Kidney epithelial cell (primary cell): ENCODE results near the gene NOL4L. TPM values are rescaled to one million over a fixed set of nuclear protein-coding genes. Genes with fewer than 3 reads are reported as not detected.

Source experiments
- DNase-seq: peaks from one replicate; pipeline ENCODE4 v3.0.0-alpha.2; 2010; ENCODE audit warnings: low read depth
- H3K27me3 ChIP-seq: 2 replicates; pipeline ENCODE4 v1.6.0; 2011; ENCODE audit warnings: low read length; ENCODE audit not compliant: control insufficient read depth, insufficient read depth
- H3K36me3 ChIP-seq: 2 replicates; pipeline ENCODE4 v1.5.1; 2011; ENCODE audit warnings: low read length; ENCODE audit not compliant: control insufficient read depth, insufficient read depth
- H3K4me3 ChIP-seq: 2 replicates; pipeline ENCODE4 v1.5.1; 2011; ENCODE audit warnings: low read depth, mild to moderate bottlenecking, control low read depth, low read length
- total RNA-seq: library from RNA; depleted of rRNA; stranded (reverse); fragments of >200 nt; gene quantifications from 2 replicates; pipeline ENCODE4 v1.2.3, GENCODE V29; 2015
- TF ChIP-seq, protein P1 (sequence below): IDR thresholded peaks from 2 replicates; pipeline ENCODE4 v1.5.1; 2011; ENCODE audit warnings: mild to moderate bottlenecking, moderate library complexity, low read length, control low read depth, inconsistent platforms; ENCODE audit not compliant: insufficient read depth, poor library complexity, severe bottlenecking

The NOL4L gene
- total RNA-seq, 1 donor from 2014 or later: 31.4 TPM

DNA sequence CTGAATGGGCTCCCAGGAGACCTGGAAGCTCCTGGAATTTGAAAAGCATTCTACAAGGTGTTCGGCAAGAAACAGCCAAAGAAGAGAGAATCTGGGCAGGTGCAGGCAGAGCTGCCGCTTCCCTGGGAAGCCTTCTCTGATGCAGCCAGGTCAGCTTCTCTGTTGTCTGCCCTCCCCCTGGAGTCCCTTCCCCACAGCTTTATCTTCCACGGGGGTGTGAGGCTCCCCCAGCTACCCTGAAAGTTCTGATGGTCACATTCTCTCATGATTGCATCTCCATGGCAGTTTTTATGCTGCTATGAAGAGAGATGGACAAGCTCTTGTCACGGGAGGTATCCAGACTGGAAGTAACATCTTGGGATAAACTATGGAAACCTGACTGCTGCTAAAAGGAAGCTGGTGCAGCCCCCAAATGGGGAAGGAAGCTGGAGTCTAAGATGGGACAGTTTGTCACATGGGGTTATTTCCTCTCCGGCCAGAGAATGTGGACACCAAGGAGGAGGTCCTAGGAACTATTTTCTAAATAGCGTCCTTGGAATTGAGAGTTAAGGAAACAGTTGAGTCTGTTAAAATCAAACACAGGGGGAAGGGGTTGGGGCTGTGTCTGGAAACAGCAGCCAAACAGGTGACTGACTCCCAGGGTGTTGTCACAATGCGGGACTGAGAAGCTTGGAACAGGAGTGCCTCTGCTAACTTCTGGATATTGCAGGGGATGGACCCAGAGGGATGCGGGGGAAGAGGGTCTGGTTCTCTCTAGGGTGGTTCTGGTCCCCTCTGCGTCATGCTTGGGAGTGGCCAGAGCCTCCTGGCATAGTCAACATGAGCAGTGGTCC is 135.9 kb downstream of the NOL4L start:
- Histone ChIP-seq H3K4me3 (no peak overlapping the region), H3K36me3 (peaks cover 5% of the 10 kb centered on the region), H3K27me3 (no peaks in the 10 kb centered on the region)
- TF ChIP-seq, protein P1, sequence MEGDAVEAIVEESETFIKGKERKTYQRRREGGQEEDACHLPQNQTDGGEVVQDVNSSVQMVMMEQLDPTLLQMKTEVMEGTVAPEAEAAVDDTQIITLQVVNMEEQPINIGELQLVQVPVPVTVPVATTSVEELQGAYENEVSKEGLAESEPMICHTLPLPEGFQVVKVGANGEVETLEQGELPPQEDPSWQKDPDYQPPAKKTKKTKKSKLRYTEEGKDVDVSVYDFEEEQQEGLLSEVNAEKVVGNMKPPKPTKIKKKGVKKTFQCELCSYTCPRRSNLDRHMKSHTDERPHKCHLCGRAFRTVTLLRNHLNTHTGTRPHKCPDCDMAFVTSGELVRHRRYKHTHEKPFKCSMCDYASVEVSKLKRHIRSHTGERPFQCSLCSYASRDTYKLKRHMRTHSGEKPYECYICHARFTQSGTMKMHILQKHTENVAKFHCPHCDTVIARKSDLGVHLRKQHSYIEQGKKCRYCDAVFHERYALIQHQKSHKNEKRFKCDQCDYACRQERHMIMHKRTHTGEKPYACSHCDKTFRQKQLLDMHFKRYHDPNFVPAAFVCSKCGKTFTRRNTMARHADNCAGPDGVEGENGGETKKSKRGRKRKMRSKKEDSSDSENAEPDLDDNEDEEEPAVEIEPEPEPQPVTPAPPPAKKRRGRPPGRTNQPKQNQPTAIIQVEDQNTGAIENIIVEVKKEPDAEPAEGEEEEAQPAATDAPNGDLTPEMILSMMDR: no peak
- DNase-seq: no peak

DNA sequence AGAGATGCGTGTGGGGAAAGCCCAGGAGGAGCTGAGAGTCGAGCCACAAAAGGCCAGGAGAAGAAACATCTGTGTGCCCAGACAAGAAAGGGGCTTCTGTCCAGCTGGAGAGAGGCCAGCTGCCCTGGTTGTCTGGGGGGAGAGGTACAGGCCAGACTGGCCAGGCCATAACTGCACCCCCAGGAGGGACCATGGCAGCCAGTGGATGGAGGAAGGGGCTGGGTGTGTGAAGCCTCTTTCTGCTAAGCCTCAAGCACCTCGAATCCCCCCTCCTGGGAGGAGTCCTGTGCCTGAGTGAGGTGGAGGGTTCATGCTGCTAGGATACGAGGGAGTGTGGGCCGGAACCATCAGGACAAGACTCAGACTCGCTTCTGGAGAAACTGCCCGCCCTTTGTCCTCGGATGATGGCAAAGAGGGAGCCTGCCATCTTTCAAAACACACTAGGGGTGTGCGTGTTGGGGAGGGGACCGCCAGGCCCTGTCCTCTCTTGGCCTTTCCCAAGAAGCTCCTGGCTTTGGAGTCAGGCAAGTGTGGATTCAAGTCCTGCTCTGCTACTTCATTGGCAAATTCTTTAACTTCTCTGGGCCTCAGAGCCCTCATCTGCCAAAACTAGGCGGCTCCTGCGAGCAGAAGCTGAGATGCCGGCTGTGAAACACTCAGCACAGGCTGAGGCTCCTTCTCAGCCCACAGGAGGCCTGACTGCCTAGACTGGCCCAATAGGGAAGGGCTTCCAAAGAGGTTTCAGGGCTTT is 136.7 kb downstream of the NOL4L start:
- no peak overlapping the region for H3K4me3 ChIP-seq
- H3K36me3 ChIP-seq: peaks cover 5% of the 10 kb centered on the region
- no peaks in the 10 kb centered on the region for H3K27me3 ChIP-seq
- TF ChIP-seq, protein P1: no peak
- DNase-seq: no peak

DNA sequence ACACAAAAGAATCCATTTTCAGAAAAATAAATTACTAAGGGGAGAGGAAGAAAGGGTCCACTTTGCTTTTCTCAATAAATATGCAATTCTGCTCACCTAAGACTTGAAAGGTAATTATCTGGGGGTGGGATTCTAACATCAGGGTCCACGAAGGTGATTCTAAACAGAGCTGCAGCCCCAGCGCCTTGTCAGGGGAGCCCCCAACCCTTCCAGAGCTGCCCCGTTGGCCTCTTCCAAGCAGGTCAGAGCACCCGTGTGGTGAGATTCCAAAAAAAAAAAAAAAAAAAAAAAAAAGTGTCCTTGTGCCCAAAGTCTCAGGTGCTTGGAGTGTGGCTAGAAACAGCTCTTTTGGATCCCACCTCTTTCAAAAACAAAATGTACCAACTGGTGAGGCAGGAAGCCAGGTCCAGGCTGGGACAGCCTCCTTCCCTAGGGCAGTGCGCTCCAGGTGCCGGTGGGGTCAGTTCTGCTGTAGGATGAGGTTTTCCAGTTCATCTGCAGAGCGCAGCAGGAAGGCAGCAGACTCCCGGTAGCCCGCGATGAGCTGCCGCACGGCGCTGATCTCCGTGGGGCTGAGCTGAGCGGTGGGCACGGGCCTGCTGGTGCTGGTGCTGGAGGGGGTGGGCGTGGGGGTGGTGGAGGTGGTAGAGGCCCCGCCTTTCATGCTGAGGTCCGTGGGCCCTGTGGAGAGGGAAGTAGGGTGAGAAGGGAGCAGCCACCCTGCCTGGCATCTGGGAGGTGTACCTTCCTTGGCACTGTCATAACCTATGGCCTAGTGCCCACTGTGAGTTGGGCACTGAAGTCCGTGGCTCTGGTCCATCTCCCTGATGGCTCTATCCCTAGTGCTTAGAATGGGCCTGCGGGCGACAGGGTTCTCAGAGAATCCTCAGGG is 137.8 kb downstream of the NOL4L start:
- DNase-seq: no peak
- Histone ChIP-seq H3K27me3 (no peaks in the 10 kb centered on the region), H3K4me3 (no peak overlapping the region), H3K36me3 (peaks cover 5% of the 10 kb centered on the region)
- TF ChIP-seq, protein P1: no peak

DNA sequence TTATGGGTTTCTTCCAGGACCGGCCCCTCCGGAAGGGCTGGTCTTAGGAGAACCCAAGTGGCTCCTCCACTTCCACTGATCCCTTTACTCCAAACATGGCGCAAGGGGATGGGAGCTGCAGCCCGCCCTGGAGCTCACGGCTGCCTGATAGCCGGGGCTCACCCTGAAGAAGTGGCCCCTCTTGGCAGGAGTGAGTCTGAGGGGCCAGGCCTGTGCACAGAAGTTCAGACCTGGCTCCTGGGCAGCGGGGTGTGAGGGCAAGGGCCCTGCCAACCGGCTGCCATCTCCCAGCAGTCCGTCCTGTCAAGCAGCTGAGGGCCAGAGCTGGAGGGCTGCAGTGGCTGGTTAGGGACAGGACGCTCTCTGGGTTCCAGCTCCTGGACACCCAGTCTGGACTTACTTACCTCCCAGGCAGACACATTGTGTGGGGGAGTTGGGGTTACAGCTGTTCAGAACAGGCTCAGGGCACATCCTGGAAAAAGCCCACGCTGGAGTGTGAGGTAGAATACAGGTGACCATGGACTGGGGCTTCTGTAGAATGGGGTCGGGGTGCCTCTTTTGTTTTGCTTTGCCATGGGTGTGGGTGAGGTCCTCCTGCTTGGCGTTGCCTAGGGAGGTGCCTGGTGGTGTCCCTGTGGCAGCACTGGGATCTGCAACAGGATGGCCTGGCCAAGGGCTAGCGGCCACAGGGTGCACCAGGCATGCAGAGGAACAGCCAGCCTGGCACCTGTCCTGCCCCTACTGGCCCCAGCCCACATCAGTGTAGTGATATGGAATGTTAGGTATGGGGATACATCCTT is 138.6 kb downstream of the NOL4L start:
- DNase-seq: no peak
- Histone ChIP-seq H3K36me3 (peaks cover 5% of the 10 kb centered on the region), H3K4me3 (no peak overlapping the region), H3K27me3 (no peaks in the 10 kb centered on the region)
- TF ChIP-seq, protein P1: no peak
